OCI-LY7 (cell line): ENCODE results near the gene DGKG. TPM values are rescaled to one million over a fixed set of nuclear protein-coding genes. Genes with fewer than 3 reads are reported as not detected.

Experiments
- BruUV-seq: library from RNA; stranded (reverse); fragments of 400-500 nt; replicated peaks from 2 replicates; lab custom pipeline; 2021; lab: Mats Ljungman, UMichigan
- CTCF ChIA-PET: fragments of 300-600 bp; sonication (Branson Sonifier 250); formaldehyde crosslinking; loops from one replicate; lab custom pipeline; 2022; ENCODE audit warnings: antibody characterized with exemption; ENCODE audit not compliant: unreplicated experiment; lab: Charles Lee
- POLR2A ChIA-PET: fragments of 300-600 bp; sonication (Branson Sonifier 250); formaldehyde crosslinking; loops from one replicate; lab custom pipeline; 2022; ENCODE audit warnings: antibody characterized with exemption; lab: Charles Lee
- DNase-seq: peaks from one replicate; pipeline ENCODE4 v3.0.0-alpha.2; 2015; ENCODE audit warnings: low spot score
- H2AFZ ChIP-seq: fragments of 200-600 bp; sonication (generic), shearing (Covaris generic); 2 replicates; pipeline ENCODE4 v1.6.1; 2014; ENCODE audit warnings: mild to moderate bottlenecking, antibody characterized with exemption, low read length, moderate library complexity
- H3K27ac ChIP-seq: fragments of 200-600 bp; sonication (generic); 2 replicates; pipeline ENCODE4 v1.5.1; 2014; ENCODE audit warnings: mixed run types, low read depth, mild to moderate bottlenecking, moderate library complexity, low read length, inconsistent platforms; ENCODE audit not compliant: poor library complexity, severe bottlenecking
- H3K36me3 ChIP-seq: fragments of 200-600 bp; sonication (generic); 2 replicates; pipeline ENCODE4 v1.6.1; 2014; ENCODE audit warnings: mild to moderate bottlenecking, antibody characterized with exemption, low read length, moderate library complexity, mixed read lengths; ENCODE audit not compliant: insufficient read depth
- H3K4me1 ChIP-seq: fragments of 200-600 bp; sonication (generic); 2 replicates; pipeline ENCODE4 v1.5.1; 2014; ENCODE audit warnings: mild to moderate bottlenecking, low read length; ENCODE audit not compliant: insufficient read depth, poor library complexity, severe bottlenecking
- H3K4me2 ChIP-seq: fragments of 200-600 bp; sonication (generic); 2 replicates; pipeline ENCODE4 v1.6.1; 2014; ENCODE audit warnings: mild to moderate bottlenecking, low read length
- H3K4me3 ChIP-seq: fragments of 200-600 bp; sonication (generic); 2 replicates; pipeline ENCODE4 v1.5.1; 2014; ENCODE audit warnings: mild to moderate bottlenecking, low read depth, low read length; ENCODE audit not compliant: poor library complexity, severe bottlenecking
- H3K79me2 ChIP-seq: fragments of 200-600 bp; sonication (generic); 2 replicates; pipeline ENCODE4 v1.6.1; 2016; ENCODE audit warnings: low read depth, mild to moderate bottlenecking, low read length, moderate library complexity, mixed read lengths; ENCODE audit not compliant: insufficient read depth
- H3K9me2 ChIP-seq: fragments of 200-600 bp; sonication (generic); 2 replicates; pipeline ENCODE4 v1.6.1; 2016; ENCODE audit warnings: mild to moderate bottlenecking, low read length, mixed read lengths; ENCODE audit not compliant: insufficient read depth
- H3K9me3 ChIP-seq: fragments of 200-600 bp; sonication (generic); 2 replicates; pipeline ENCODE4 v1.6.1; 2014; ENCODE audit warnings: mild to moderate bottlenecking, mixed run types, low read length, mixed read lengths
- H4K20me1 ChIP-seq: fragments of 200-600 bp; sonication (generic); 2 replicates; pipeline ENCODE4 v1.6.1; 2014; ENCODE audit warnings: mild to moderate bottlenecking, antibody characterized with exemption, low read length, moderate library complexity, mixed read lengths; ENCODE audit not compliant: insufficient read depth
- CTCF ChIP-seq: fragments of 200-600 bp; sonication (generic); conservative IDR thresholded peaks from 2 replicates; pipeline ENCODE4 v1.5.1; 2014; ENCODE audit warnings: mild to moderate bottlenecking, antibody characterized with exemption, low read length, moderate library complexity, mixed read lengths
- EZH2phosphoT487 ChIP-seq: fragments of 200-600 bp; sonication (generic); IDR thresholded peaks from 2 replicates; pipeline ENCODE4 v1.6.1; 2018; ENCODE audit warnings: low read depth, borderline replicate concordance, mild to moderate bottlenecking, mixed run types, antibody characterized with exemption, low read length, moderate library complexity, mixed read lengths
- intact Hi-C: fragments of 100-400 bp; cut with micrococcal nuclease; formaldehyde crosslinking; loops from one replicate; pipeline ENCODE4 v1.10.0; 2022; ENCODE audit not compliant: unreplicated experiment
- total RNA-seq, 2 experiments: library from RNA; depleted of rRNA in 1 of 2; stranded (reverse); fragments of >200 nt in 1 of 2; shearing (Covaris generic) in 1 of 2; gene quantifications; 2 replicates each; pipeline ENCODE4 v1.2.3, GENCODE V29; 2014 to 2022

The DGKG gene
- total RNA-seq, 2 experiments from 2014 or later = 0.06 TPM; not detected in 1

- H3K9me2 ChIP-seq = no peaks in the 10 kb centered on the region
- no peak overlapping the region for H3K4me3 ChIP-seq
- H3K4me1 ChIP-seq = no peaks in the 10 kb centered on the region
- H3K4me2 ChIP-seq = no peak overlapping the region
- intact Hi-C loops = no loop called here
- no peaks in the 10 kb centered on the region for H3K9me3 ChIP-seq
- CTCF ChIA-PET = no interaction called here
- no peaks in the 10 kb centered on the region for H3K36me3 ChIP-seq
- TF ChIP-seq EZH2phosphoT487 (no peak), CTCF (no peak)
- DNase-seq = no peak
- BruUV-seq = no TSS peak
- H3K27ac ChIP-seq = no peak overlapping the region
- POLR2A ChIA-PET = interaction anchor here (0.7 kb wide), 1 partner anchor 432 kb away, joined by 3 read pairs; no protein-coding TSS in a partner anchor
- H3K79me2 ChIP-seq = no peaks in the 10 kb centered on the region
- H4K20me1 ChIP-seq = no peaks in the 10 kb centered on the region
- no peak overlapping the region for H2AFZ ChIP-seq
Observed at GRCh38 chr3:186375443-186375842, 13.4 kb upstream of the DGKG start.

- no peak for DNase-seq
- intact Hi-C loops = no loop called here
- H3K4me1 ChIP-seq = no peaks in the 10 kb centered on the region
- TF ChIP-seq CTCF (no peak), EZH2phosphoT487 (no peak)
- no TSS peak for BruUV-seq
- H3K9me2 ChIP-seq = no peaks in the 10 kb centered on the region
- no peak overlapping the region for H3K4me2 ChIP-seq
- no peak overlapping the region for H3K27ac ChIP-seq
- H3K36me3 ChIP-seq = no peaks in the 10 kb centered on the region
- ChIA-PET CTCF (no interaction called here), POLR2A (interaction anchor here (0.6 to 1.6 kb wide), 3 partner anchors 10 to 553 kb away, joined by 3 to 5 read pairs (median 3); no protein-coding TSS in a partner anchor)
- no peaks in the 10 kb centered on the region for H4K20me1 ChIP-seq
- no peak overlapping the region for H2AFZ ChIP-seq
- H3K79me2 ChIP-seq = no peaks in the 10 kb centered on the region
- H3K4me3 ChIP-seq = no peak overlapping the region
- H3K9me3 ChIP-seq = no peaks in the 10 kb centered on the region
Observed at GRCh38 chr3:186374376-186374775, 12.3 kb upstream of the DGKG start.

GRCh38 chr3:186369217-186369616 lies 7.2 kb upstream of the DGKG start:
- H3K9me3 ChIP-seq = no peaks in the 10 kb centered on the region
- no peaks in the 10 kb centered on the region for H3K79me2 ChIP-seq
- H3K27ac ChIP-seq = no peak overlapping the region
- no TSS peak for BruUV-seq
- no peak overlapping the region for H3K4me3 ChIP-seq
- POLR2A ChIA-PET = no interaction called here
- no peaks in the 10 kb centered on the region for H3K9me2 ChIP-seq
- CTCF ChIA-PET = no interaction called here
- no peaks in the 10 kb centered on the region for H4K20me1 ChIP-seq
- no peak overlapping the region for H3K4me2 ChIP-seq
- H3K4me1 ChIP-seq = no peaks in the 10 kb centered on the region
- H2AFZ ChIP-seq = no peak overlapping the region
- intact Hi-C loops = no loop called here
- no peak for TF ChIP-seq CTCF
- TF ChIP-seq EZH2phosphoT487 = no peak
- H3K36me3 ChIP-seq = no peaks in the 10 kb centered on the region
- no peak for DNase-seq
